Motor neuron (in vitro differentiated cells): ENCODE measurements around the gene SLC25A40. TPM values are rescaled to one million over a fixed set of nuclear protein-coding genes. Genes with fewer than 3 reads are reported as not detected.
"Not testable (repeated sequence)": the region's sequence is repeated elsewhere in the genome, so short reads cannot be mapped to it uniquely, and the experiment has no call there.

ENCODE experiments used
- ATAC-seq, 8 experiments: fragments of 200-7000 bp; cut with Tn5 transposase; replicated peaks in 6 of 8; 2 replicates each; pipeline ENCODE4 v1.8.0; 2021; ENCODE audit warnings: mild to moderate bottlenecking in 8 of 8, moderate library complexity in 8 of 8
- H3K27ac ChIP-seq, 2 donors: fragments of 250-450 bp; sonication (Bioruptor Pico); 2 replicates each; pipeline ENCODE4 v1.9.0; 2021; ENCODE audit warnings: antibody characterized with exemption in 2 of 2, mild to moderate bottlenecking in 2 of 2, moderate library complexity in 1 of 2
- H3K4me1 ChIP-seq, 2 donors: fragments of 250-450 bp; sonication (Bioruptor Pico); replicated peaks in 1 of 2; 2 replicates each; pipeline ENCODE4 v1.6.1; 2021; ENCODE audit warnings: antibody characterized with exemption in 2 of 2, mild to moderate bottlenecking in 2 of 2, moderate library complexity in 1 of 2
- H3K4me3 ChIP-seq, 5 donors: fragments of 250-450 bp; sonication (Bioruptor Pico); 2 replicates each; pipeline ENCODE4 v1.9.0; 2021; ENCODE audit warnings: antibody characterized with exemption in 5 of 5, mild to moderate bottlenecking in 5 of 5, moderate library complexity in 4 of 5
- WGBS, 10 experiments: fragments of 450-650 bp; shearing (Covaris generic); methylation state at CpG; one replicate each; pipeline ENCODE4 v1.0.0; 2022; 5-methylcytosine and 5-hydroxymethylcytosine counted together
- in situ Hi-C, 9 experiments: fragments of 400-800 bp; cut with MboI; loops; one replicate each; pipeline ENCODE4 v1.15.0; 2021; ENCODE audit warnings: low sequenced_read_pairs in 9 of 9, low pct_unique_long_range_greater_than_20kb in 2 of 9; ENCODE audit not compliant: unreplicated experiment in 9 of 9
- total RNA-seq, 8 experiments: library from RNA; unstranded; fragments of 300-600 nt; gene quantifications; 2 replicates each; pipeline versions ENCODE4 v1.2.3 to v1.2.4, GENCODE V29; 2022

The SLC25A40 gene
- total RNA-seq, 8 experiments from 2014 or later, result 9.8 to 27.4 (median 14.3) TPM

- 60 to 100% (median 91%) methylated on average over 1 to 3 of the region's 3 CpGs for WGBS, 10 experiments
- no peak for ATAC-seq
- no peaks in the 10 kb centered on the region for H3K4me1 ChIP-seq
- no peak overlapping the region for H3K4me3 ChIP-seq
- H3K27ac ChIP-seq, result no peak overlapping the region
- in situ Hi-C loops, result no loop called here
Observed at GRCh38 chr7:87858417-87859100, 17.6 kb downstream of the SLC25A40 start.

- Histone ChIP-seq H3K4me3 (no peak overlapping the region), H3K27ac (no peak overlapping the region), H3K4me1 (no peaks in the 10 kb centered on the region)
- WGBS, 10 experiments, result 73 to 100% (median 100%) methylated on average over 1 of the region's 1 CpG; no CpG with 5 or more reads in 1 of the 10 experiments
- in situ Hi-C loops, result no loop called here
- ATAC-seq, result peak in 1 of 8 experiments; percentile 31
Observed at GRCh38 chr7:87853237-87853864, 22.8 kb downstream of the SLC25A40 start.

GRCh38 chr7:87852306-87852705 is 23.9 kb downstream of the SLC25A40 start:
- H3K4me1 ChIP-seq, result no peaks in the 10 kb centered on the region
- WGBS, 10 experiments, result 93 to 100% (median 98%) methylated on average over 2 to 6 of the region's 6 CpGs; no CpG with 5 or more reads in 1 of the 10 experiments
- ATAC-seq, result no peak

GRCh38 chr7:87850836-87851593 is 25.1 kb downstream of the SLC25A40 start:
- 17 to 100% (median 82%) methylated on average over 1 of the region's 1 CpG; no CpG with 5 or more reads in 4 of the 10 experiments for WGBS, 10 experiments
- Histone ChIP-seq H3K4me1 (no peaks in the 10 kb centered on the region), H3K4me3 (no peak overlapping the region), H3K27ac (no peak overlapping the region)
- in situ Hi-C loops, result no loop called here
- peak in 3 of 8 experiments; percentile 62 to 97 (median 83) for ATAC-seq

More at GRCh38 chr7:87852306-87852705, 23.9 kb downstream of the SLC25A40 start:
- Histone ChIP-seq H3K27ac (no peak overlapping the region), H3K4me3 (no peak overlapping the region)
- in situ Hi-C loops, result no loop called here

GRCh38 chr7:87837597-87837996 is 38.6 kb downstream of the SLC25A40 start:
- no peaks in the 10 kb centered on the region for H3K4me1 ChIP-seq
- ATAC-seq, result no peak
- in situ Hi-C loops, result no loop called here
- H3K4me3 ChIP-seq, result no peak overlapping the region
- 22 to 94% (median 71%) methylated on average over 1 of the region's 1 CpG; no CpG with 5 or more reads in 1 of the 10 experiments for WGBS, 10 experiments
- H3K27ac ChIP-seq, result no peak overlapping the region

- no peak for ATAC-seq
- 92 to 100% (median 100%) methylated on average over 1 of the region's 1 CpG; no CpG with 5 or more reads in 5 of the 10 experiments for WGBS, 10 experiments
Observed at GRCh38 chr7:87833130-87833529, 43.0 kb downstream of the SLC25A40 start.

GRCh38 chr7:87831097-87831496 is 45.1 kb downstream of the SLC25A40 start:
- Histone ChIP-seq H3K27ac (no peak overlapping the region), H3K4me1 (no peaks in the 10 kb centered on the region), H3K4me3 (no peak overlapping the region)
- in situ Hi-C loops, result no loop called here
- WGBS, 10 experiments, result 71 to 100% (median 100%) methylated on average over 1 of the region's 1 CpG; no CpG with 5 or more reads in 1 of the 10 experiments
- ATAC-seq, result no peak

More at GRCh38 chr7:87833130-87833529, 43.0 kb downstream of the SLC25A40 start:
- Histone ChIP-seq H3K4me1 (no peaks in the 10 kb centered on the region), H3K4me3 (no peak overlapping the region), H3K27ac (no peak overlapping the region)
- in situ Hi-C loops, result no loop called here

- whole genome bisulfite sequencing, 10 experiments, result 67 to 100% (median 91%) methylated on average over 1 of the region's 1 CpG; no CpG with 5 or more reads in 4 of the 10 experiments
- in situ Hi-C loops, H3K4me1 ChIP-seq, H3K27ac ChIP-seq, H3K4me3 ChIP-seq, ATAC-seq: not testable (repeated sequence)
Observed at GRCh38 chr7:87828383-87828782, 47.8 kb downstream of the SLC25A40 start.

GRCh38 chr7:87825369-87825768 is 50.8 kb downstream of the SLC25A40 start:
- H3K4me1 ChIP-seq, H3K27ac ChIP-seq, in situ Hi-C loops, H3K4me3 ChIP-seq, ATAC-seq: not testable (repeated sequence)
- WGBS, 10 experiments, result 73 to 90% methylated on average over 2 of the region's 2 CpGs; no CpG with 5 or more reads in 8 of the 10 experiments

GRCh38 chr7:87822056-87822455 is 54.1 kb downstream of the SLC25A40 start:
- no CpG with 5 or more reads among the region's 4 CpGs for WGBS, 10 experiments
- H3K4me1 ChIP-seq, H3K27ac ChIP-seq, ATAC-seq, H3K4me3 ChIP-seq, in situ Hi-C loops: not testable (repeated sequence)

GRCh38 chr7:87818336-87818735 is 57.8 kb downstream of the SLC25A40 start:
- ATAC-seq, result no peak
- H3K4me1 ChIP-seq, result no peaks in the 10 kb centered on the region
- in situ Hi-C loops, result no loop called here
- no peak overlapping the region for H3K4me3 ChIP-seq
- H3K27ac ChIP-seq, result no peak overlapping the region

- H3K4me3 ChIP-seq, result no peak overlapping the region
- 0 to 83% (median 55%) methylated on average over 1 of the region's 1 CpG; no CpG with 5 or more reads in 2 of the 10 experiments for WGBS, 10 experiments
- ATAC-seq, result no peak
- H3K27ac ChIP-seq, result no peak overlapping the region
- no peaks in the 10 kb centered on the region for H3K4me1 ChIP-seq
- in situ Hi-C loops, result no loop called here
Observed at GRCh38 chr7:87816389-87816788, 59.8 kb downstream of the SLC25A40 start.

- H3K27ac ChIP-seq, result no peak overlapping the region
- no peaks in the 10 kb centered on the region for H3K4me1 ChIP-seq
- no peak overlapping the region for H3K4me3 ChIP-seq
- in situ Hi-C loops, result no loop called here
- no peak for ATAC-seq
- 30 to 100% (median 88%) methylated on average over 1 to 2 of the region's 2 CpGs; no CpG with 5 or more reads in 1 of the 10 experiments for WGBS, 10 experiments
Observed at GRCh38 chr7:87810726-87811125, 65.4 kb downstream of the SLC25A40 start.
